A549 (cell line): ENCODE data around the gene POMT1.
"Not testable (repeated sequence)": the region's sequence is repeated elsewhere in the genome, so short reads cannot be mapped to it uniquely, and the experiment has no call there.

Source experiments
- CEBPB ChIP-seq, 2 experiments: fragments of >200 bp in 1 of 2; sonication (Bioruptor Twin) in 1 of 2; formaldehyde crosslinking in 1 of 2; IDR thresholded peaks; 2 replicates each; pipeline ENCODE4 v1.6.1; 2012 to 2016
- CTCF ChIP-seq: fragments of >200 bp; sonication (Bioruptor Twin); formaldehyde crosslinking; IDR thresholded peaks from 3 replicates; pipeline ENCODE4 v1.5.1; 2016
- EP300 ChIP-seq, 2 experiments: fragments of >200 bp; sonication (Bioruptor Twin); formaldehyde crosslinking; IDR thresholded peaks; 2 replicates in 1 of 2; 3 replicates in 1 of 2; pipeline ENCODE4 v1.6.1; 2016 to 2017
- HDAC2 ChIP-seq: fragments of 200-600 bp; sonication (generic); IDR thresholded peaks from 2 replicates; pipeline ENCODE4 v1.6.1; 2016
- KDM1A ChIP-seq: fragments of 200-600 bp; sonication (generic); IDR thresholded peaks from 2 replicates; pipeline ENCODE4 v1.6.1; 2016; ENCODE audit warnings: low read depth, mild to moderate bottlenecking
- NPAS2 ChIP-seq: fragments of 250-450 bp; sonication (Bioruptor Pico); IDR thresholded peaks from 2 replicates; pipeline ENCODE4 v1.8.0; 2022; ENCODE audit warnings: mild to moderate bottlenecking, moderate library complexity, borderline replicate concordance
- POLR2A ChIP-seq: IDR thresholded peaks from 2 replicates; pipeline ENCODE4 v1.6.1; 2012; ENCODE audit warnings: mild to moderate bottlenecking, low read length
- RNF2 ChIP-seq: fragments of 200-600 bp; sonication (generic); IDR thresholded peaks from 2 replicates; pipeline ENCODE4 v1.6.1; 2016; ENCODE audit warnings: low read depth, mild to moderate bottlenecking, antibody characterized with exemption, moderate library complexity, borderline replicate concordance

- not testable (repeated sequence) for TF ChIP-seq CTCF; POLR2A; KDM1A; RNF2; NPAS2 (CRISPR knock-in tag); CEBPB (IDR thresholded peaks at IDR 0.05); HDAC2; EP300 (IDR thresholded peaks at IDR 0.05)
These were observed 30.6 kb upstream of the POMT1 start for GRCh38 chr9:131472085-131472484.
